Measurements from ENCODE around the gene GRN. TPM values are rescaled to one million over a fixed set of nuclear protein-coding genes. Genes with fewer than 3 reads are reported as not detected.

The GRN gene
- total and polyA plus RNA-seq, 2 of the 13 experiments (the other 11 are each of a cell fraction or from before 2014, with no cell fraction given): 86.6 to 143 TPM

DNA sequence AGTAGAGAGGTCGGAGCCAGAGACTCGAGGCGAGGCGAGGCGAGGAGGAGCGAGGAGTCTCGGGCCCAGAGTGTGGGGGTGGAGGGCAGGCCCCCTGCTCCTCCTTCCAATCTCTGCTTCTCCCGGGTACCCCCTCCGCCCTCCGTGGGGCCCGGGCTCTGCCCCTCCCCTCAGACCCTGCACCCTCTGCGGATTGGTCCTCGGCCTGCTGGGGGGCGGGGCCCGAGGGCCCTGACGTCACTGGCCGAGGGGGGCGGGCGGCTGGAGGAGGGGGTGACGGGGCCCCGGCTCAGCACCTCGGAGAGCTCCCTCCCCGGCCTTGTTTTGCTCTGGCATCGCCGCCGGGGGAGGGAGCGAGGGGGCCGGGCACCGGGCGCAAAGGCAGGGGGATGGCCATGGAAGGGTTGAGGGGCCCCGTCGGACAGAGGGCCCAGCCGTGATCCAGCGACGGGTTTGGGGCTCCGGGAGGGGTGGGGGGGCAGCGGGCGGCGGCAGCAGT lies 36.7 kb upstream of the GRN start, which contains the start of gene RUNDC3A (continued):
- TF ChIP-seq, protein P1, sequence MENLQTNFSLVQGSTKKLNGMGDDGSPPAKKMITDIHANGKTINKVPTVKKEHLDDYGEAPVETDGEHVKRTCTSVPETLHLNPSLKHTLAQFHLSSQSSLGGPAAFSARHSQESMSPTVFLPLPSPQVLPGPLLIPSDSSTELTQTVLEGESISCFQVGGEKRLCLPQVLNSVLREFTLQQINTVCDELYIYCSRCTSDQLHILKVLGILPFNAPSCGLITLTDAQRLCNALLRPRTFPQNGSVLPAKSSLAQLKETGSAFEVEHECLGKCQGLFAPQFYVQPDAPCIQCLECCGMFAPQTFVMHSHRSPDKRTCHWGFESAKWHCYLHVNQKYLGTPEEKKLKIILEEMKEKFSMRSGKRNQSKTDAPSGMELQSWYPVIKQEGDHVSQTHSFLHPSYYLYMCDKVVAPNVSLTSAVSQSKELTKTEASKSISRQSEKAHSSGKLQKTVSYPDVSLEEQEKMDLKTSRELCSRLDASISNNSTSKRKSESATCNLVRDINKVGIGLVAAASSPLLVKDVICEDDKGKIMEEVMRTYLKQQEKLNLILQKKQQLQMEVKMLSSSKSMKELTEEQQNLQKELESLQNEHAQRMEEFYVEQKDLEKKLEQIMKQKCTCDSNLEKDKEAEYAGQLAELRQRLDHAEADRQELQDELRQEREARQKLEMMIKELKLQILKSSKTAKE (CRISPR knock-in tag; IDR thresholded peaks at IDR 0.05; ENCODE audit: borderline replicate concordance): no peak
- TF ChIP-seq, protein P2, sequence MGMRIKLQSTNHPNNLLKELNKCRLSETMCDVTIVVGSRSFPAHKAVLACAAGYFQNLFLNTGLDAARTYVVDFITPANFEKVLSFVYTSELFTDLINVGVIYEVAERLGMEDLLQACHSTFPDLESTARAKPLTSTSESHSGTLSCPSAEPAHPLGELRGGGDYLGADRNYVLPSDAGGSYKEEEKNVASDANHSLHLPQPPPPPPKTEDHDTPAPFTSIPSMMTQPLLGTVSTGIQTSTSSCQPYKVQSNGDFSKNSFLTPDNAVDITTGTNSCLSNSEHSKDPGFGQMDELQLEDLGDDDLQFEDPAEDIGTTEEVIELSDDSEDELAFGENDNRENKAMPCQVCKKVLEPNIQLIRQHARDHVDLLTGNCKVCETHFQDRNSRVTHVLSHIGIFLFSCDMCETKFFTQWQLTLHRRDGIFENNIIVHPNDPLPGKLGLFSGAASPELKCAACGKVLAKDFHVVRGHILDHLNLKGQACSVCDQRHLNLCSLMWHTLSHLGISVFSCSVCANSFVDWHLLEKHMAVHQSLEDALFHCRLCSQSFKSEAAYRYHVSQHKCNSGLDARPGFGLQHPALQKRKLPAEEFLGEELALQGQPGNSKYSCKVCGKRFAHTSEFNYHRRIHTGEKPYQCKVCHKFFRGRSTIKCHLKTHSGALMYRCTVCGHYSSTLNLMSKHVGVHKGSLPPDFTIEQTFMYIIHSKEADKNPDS (CRISPR knock-in tag; IDR thresholded peaks at IDR 0.05): no peak
- TF ChIP-seq IRF2 (CRISPR knock-in tag; IDR thresholded peaks at IDR 0.05) (peak; percentile 64; the same call in 1 of the 2 replicates), AKAP8 (CRISPR knock-in tag; IDR thresholded peaks at IDR 0.05) (no peak), RFXANK (CRISPR knock-in tag; IDR thresholded peaks at IDR 0.05) (peak; percentile 75; the same call in 1 of the 2 replicates), ZNF569 (CRISPR knock-in tag; IDR thresholded peaks at IDR 0.05; ENCODE audit: borderline replicate concordance) (no peak), ZNF850 (CRISPR knock-in tag; conservative IDR thresholded peaks at IDR 0.05) (no peak), ZNF616 (CRISPR knock-in tag; IDR thresholded peaks at IDR 0.05; ENCODE audit: low read depth) (no peak; the same call in 1 of the 2 replicates), SALL1 (CRISPR knock-in tag; IDR thresholded peaks at IDR 0.05) (peak; percentile 89), ZBTB8A (CRISPR knock-in tag; IDR thresholded peaks at IDR 0.05; ENCODE audit: borderline replicate concordance, low read depth) (no peak), KAT2B (IDR thresholded peaks at IDR 0.05; ENCODE audit: borderline replicate concordance, low read depth, low read length) (no peak)
- TF ChIP-seq, protein P3, sequence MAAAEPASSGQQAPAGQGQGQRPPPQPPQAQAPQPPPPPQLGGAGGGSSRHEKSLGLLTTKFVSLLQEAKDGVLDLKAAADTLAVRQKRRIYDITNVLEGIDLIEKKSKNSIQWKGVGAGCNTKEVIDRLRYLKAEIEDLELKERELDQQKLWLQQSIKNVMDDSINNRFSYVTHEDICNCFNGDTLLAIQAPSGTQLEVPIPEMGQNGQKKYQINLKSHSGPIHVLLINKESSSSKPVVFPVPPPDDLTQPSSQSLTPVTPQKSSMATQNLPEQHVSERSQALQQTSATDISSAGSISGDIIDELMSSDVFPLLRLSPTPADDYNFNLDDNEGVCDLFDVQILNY (CRISPR knock-in tag; conservative IDR thresholded peaks at IDR 0.05): no peak
- TF ChIP-seq, protein P4, sequence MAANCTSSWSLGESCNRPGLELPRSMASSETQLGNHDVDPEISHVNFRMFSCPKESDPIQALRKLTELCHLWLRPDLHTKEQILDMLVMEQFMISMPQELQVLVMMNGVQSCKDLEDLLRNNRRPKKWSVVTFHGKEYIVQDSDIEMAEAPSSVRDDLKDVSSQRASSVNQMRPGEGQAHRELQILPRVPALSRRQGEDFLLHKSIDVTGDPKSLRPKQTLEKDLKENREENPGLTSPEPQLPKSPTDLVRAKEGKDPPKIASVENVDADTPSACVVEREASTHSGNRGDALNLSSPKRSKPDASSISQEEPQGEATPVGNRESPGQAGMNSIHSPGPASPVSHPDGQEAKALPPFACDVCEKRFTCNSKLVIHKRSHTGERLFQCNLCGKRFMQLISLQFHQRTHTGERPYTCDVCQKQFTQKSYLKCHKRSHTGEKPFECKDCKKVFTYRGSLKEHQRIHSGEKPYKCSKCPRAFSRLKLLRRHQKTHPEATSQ (CRISPR knock-in tag; IDR thresholded peaks at IDR 0.05; ENCODE audit: borderline replicate concordance): no peak
- TF ChIP-seq, protein P5, sequence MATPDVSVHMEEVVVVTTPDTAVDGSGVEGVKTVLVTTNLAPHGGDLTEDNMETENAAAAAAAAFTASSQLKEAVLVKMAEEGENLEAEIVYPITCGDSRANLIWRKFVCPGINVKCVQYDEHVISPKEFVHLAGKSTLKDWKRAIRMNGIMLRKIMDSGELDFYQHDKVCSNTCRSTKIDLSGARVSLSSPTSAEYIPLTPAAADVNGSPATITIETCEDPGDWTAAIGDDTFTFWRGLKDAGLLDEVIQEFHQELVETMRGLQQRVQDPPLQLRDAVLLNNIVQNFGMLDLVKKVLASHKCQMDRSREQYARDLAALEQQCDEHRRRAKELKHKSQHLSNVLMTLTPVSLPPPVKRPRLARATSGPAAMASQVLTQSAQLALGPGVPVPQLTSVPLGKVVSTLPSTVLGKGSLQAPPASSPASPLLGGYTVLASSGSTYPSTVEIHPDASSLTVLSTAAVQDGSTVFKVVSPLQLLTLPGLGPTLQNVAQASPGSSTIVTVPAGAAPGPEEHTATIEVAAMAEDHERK (CRISPR knock-in tag; IDR thresholded peaks at IDR 0.05; ENCODE audit: low read depth): no peak
- TF ChIP-seq, protein P6, sequence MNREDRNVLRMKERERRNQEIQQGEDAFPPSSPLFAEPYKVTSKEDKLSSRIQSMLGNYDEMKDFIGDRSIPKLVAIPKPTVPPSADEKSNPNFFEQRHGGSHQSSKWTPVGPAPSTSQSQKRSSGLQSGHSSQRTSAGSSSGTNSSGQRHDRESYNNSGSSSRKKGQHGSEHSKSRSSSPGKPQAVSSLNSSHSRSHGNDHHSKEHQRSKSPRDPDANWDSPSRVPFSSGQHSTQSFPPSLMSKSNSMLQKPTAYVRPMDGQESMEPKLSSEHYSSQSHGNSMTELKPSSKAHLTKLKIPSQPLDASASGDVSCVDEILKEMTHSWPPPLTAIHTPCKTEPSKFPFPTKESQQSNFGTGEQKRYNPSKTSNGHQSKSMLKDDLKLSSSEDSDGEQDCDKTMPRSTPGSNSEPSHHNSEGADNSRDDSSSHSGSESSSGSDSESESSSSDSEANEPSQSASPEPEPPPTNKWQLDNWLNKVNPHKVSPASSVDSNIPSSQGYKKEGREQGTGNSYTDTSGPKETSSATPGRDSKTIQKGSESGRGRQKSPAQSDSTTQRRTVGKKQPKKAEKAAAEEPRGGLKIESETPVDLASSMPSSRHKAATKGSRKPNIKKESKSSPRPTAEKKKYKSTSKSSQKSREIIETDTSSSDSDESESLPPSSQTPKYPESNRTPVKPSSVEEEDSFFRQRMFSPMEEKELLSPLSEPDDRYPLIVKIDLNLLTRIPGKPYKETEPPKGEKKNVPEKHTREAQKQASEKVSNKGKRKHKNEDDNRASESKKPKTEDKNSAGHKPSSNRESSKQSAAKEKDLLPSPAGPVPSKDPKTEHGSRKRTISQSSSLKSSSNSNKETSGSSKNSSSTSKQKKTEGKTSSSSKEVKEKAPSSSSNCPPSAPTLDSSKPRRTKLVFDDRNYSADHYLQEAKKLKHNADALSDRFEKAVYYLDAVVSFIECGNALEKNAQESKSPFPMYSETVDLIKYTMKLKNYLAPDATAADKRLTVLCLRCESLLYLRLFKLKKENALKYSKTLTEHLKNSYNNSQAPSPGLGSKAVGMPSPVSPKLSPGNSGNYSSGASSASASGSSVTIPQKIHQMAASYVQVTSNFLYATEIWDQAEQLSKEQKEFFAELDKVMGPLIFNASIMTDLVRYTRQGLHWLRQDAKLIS (CRISPR knock-in tag; IDR thresholded peaks at IDR 0.05): no peak
- TF ChIP-seq, protein P7, sequence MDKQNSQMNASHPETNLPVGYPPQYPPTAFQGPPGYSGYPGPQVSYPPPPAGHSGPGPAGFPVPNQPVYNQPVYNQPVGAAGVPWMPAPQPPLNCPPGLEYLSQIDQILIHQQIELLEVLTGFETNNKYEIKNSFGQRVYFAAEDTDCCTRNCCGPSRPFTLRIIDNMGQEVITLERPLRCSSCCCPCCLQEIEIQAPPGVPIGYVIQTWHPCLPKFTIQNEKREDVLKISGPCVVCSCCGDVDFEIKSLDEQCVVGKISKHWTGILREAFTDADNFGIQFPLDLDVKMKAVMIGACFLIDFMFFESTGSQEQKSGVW (CRISPR knock-in tag; IDR thresholded peaks at IDR 0.05; ENCODE audit: borderline replicate concordance): no peak
